ENCODE measurements around the gene APAF1.

APAF1 gene

DNA sequence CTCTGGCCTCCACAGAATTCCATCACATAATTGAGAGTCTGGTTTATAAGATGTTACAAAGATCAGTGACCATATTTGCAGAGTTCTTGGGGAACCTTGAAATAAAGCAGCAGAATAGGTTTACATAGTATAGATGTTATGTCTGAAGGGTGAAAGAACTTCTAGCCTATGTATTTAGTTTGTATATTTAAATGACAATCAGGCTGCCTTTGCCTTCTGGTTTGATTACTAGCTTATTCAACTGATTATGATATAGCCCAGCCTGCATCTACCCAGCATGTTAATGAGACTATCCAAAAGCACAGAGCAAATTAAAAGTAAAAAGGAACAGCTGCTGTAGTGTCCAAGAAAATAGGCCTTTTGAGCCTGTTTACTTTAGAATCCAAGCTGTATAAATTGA lies 85.3 kb downstream of the APAF1 start:
- H3K27ac ChIP-seq (ENCODE audit: low read depth, low read length) = no peak overlapping the region
- H3K4me1 ChIP-seq (ENCODE audit: control insufficient read depth, insufficient read depth, low read length) = no peaks in the 10 kb centered on the region
- H3K9me3 ChIP-seq (ENCODE audit: control insufficient read depth, insufficient read depth, low read length) = no peaks in the 10 kb centered on the region
- H3K9ac ChIP-seq (ENCODE audit: low read depth, low read length) = no peak overlapping the region
- H3K36me3 ChIP-seq (ENCODE audit: control insufficient read depth, insufficient read depth, low read length) = peaks cover 34% of the 10 kb centered on the region
- no peak overlapping the region for H3K4me3 ChIP-seq (ENCODE audit: low read depth, low read length)
- H3K27me3 ChIP-seq (ENCODE audit: control insufficient read depth, insufficient read depth, low read length) = no peaks in the 10 kb centered on the region

DNA sequence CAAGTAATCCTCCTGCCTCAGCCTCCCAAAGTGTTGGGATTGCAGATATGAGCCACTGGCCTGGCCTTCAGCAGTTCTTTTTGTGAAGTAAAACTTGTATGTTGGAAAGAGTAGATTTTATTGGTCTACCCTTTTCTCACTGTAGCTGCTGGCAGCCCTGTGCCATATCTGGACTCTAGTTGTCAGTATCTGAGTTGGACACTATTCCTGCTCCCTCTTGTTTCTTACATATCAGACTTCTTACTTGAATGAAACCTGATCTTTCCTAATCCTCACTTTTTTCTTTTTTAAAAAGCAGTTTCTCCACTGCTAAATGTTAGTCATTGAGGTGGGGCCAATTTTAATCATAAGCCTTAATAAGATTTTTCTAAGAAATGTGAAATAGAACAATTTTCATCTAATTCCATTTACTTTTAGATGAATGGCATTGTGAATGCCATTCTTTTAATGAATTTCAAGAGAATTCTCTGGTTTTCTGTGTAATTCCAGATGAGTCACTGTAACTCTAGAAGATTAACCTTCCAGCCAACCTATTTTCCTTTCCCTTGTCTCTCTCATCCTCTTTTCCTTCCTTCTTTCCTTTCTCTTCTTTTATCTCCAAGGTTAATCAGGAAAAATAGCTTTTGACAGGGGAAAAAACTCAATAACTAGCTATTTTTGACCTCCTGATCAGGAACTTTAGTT lies 88.7 kb downstream of the APAF1 start:
- Histone ChIP-seq H3K9me3 (ENCODE audit: control insufficient read depth, insufficient read depth, low read length) (no peaks in the 10 kb centered on the region), H3K4me3 (ENCODE audit: low read depth, low read length) (no peak overlapping the region), H3K4me1 (ENCODE audit: control insufficient read depth, insufficient read depth, low read length) (no peaks in the 10 kb centered on the region), H3K27ac (ENCODE audit: low read depth, low read length) (no peak overlapping the region), H3K36me3 (ENCODE audit: control insufficient read depth, insufficient read depth, low read length) (peaks cover 11% of the 10 kb centered on the region), H3K27me3 (ENCODE audit: control insufficient read depth, insufficient read depth, low read length) (no peaks in the 10 kb centered on the region), H3K9ac (ENCODE audit: low read depth, low read length) (no peak overlapping the region)

DNA sequence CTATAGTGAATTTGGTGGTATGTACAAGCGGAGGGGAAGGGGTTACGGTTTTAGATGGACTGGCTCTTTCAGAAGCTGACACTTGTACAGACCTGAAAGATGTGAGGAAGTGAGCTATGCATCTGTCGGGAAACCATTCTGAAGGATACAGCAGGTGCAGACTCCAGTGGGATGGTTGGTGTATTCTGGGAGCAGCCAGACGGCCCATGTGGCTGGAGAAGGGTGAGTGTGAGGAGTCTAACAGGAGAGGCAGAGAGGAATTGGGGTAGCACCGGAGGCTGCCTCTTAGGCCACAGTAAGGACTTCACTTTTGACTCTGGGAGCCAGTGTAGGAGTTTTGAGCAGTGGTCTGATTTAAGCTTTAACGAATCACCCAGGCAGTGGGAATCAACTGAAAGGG lies 90.7 kb downstream of the APAF1 start:
- no peaks in the 10 kb centered on the region for H3K27me3 ChIP-seq (ENCODE audit: control insufficient read depth, insufficient read depth, low read length)
- H3K36me3 ChIP-seq (ENCODE audit: control insufficient read depth, insufficient read depth, low read length) = 0 out of 2 replicates have a peak, but pooled peaks cover 3% of the 10 kb centered on the region
- H3K27ac ChIP-seq (ENCODE audit: low read depth, low read length) = no peak overlapping the region
- no peaks in the 10 kb centered on the region for H3K9me3 ChIP-seq (ENCODE audit: control insufficient read depth, insufficient read depth, low read length)
- no peak overlapping the region for H3K9ac ChIP-seq (ENCODE audit: low read depth, low read length)
- no peaks in the 10 kb centered on the region for H3K4me1 ChIP-seq (ENCODE audit: control insufficient read depth, insufficient read depth, low read length)
- no peak overlapping the region for H3K4me3 ChIP-seq (ENCODE audit: low read depth, low read length)

DNA sequence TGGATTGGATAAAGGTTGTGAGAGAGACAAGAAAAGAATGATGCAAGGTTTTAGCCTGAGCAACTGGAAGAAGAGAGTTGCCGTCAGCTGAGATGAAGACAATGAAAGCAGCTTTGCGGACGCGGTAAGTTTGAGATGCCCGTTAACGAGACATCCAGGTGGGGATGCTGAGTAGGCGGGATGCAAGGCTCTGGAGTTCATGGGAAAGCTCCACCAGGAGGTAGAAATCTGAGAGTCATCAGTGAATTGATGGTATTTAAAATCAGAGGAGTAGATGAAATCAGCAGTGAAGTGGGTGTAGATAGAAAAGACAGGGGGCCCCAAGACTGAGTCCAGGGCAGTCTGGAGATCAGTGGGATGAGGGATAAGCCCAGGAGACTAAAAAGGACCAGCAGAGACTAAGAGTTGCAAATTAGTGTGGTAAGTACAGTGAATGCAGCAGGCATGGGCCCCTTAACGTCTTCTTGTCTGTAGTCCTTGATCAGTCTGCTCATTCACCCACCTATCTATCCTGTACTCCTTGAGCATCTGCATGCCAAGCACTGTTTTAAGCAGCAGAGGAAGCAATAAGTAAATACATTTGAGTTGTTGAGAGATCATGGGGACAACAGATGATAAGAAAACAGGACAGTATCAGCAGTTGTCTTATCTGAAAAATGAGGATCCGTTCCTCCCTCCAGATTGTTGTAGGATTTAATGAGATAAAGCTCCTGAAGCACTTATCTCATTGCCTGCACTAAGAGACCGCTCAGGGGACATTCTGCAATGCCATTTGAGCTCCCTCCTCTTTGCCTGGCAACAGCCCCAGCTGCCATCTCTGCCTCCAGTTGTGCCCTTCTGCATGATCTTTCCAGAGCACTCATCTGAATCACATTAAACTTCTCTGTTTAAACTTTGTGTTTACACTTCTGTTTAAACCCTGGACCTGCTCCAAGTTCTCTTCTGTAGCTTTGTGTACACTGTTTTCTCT lies 91.5 kb downstream of the APAF1 start:
- H3K9ac ChIP-seq (ENCODE audit: low read depth, low read length) = no peak overlapping the region
- no peak overlapping the region for H3K4me3 ChIP-seq (ENCODE audit: low read depth, low read length)

DNA sequence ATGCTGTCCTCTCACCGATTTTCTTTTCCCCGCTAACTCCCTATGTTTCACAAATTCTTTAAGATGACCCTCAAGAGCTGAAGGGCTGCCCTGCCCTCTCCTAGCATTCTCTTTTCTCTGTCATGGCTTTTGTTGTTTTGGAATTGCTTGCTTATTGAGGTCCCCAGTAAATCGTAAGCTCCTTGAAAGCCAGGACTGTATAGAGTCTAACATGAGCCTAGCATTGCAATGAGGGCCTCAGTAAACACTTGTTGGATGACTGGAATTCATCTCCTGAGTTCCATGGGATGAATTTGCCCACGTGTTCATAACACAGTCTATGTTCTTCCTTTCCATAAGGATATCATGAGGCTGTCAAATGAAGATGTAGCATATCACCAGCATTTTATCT lies 92.2 kb downstream of the APAF1 start:
- Histone ChIP-seq H3K9me3 (ENCODE audit: control insufficient read depth, insufficient read depth, low read length) (no peaks in the 10 kb centered on the region), H3K27ac (ENCODE audit: low read depth, low read length) (no peak overlapping the region), H3K36me3 (ENCODE audit: control insufficient read depth, insufficient read depth, low read length) (0 out of 2 replicates have a peak, but pooled peaks cover 3% of the 10 kb centered on the region), H3K27me3 (ENCODE audit: control insufficient read depth, insufficient read depth, low read length) (no peaks in the 10 kb centered on the region), H3K9ac (ENCODE audit: low read depth, low read length) (no peak overlapping the region), H3K4me3 (ENCODE audit: low read depth, low read length) (no peak overlapping the region), H3K4me1 (ENCODE audit: control insufficient read depth, insufficient read depth, low read length) (peaks cover 11% of the 10 kb centered on the region)

More for the DNA sequence above, 91.5 kb downstream of the APAF1 start:
- Histone ChIP-seq H3K27me3 (ENCODE audit: control insufficient read depth, insufficient read depth, low read length) (no peaks in the 10 kb centered on the region), H3K36me3 (ENCODE audit: control insufficient read depth, insufficient read depth, low read length) (0 out of 2 replicates have a peak, but pooled peaks cover 3% of the 10 kb centered on the region), H3K9me3 (ENCODE audit: control insufficient read depth, insufficient read depth, low read length) (no peaks in the 10 kb centered on the region), H3K4me1 (ENCODE audit: control insufficient read depth, insufficient read depth, low read length) (peaks cover 5% of the 10 kb centered on the region; the same call in 1 of the 2 replicates), H3K27ac (ENCODE audit: low read depth, low read length) (no peak overlapping the region)

DNA sequence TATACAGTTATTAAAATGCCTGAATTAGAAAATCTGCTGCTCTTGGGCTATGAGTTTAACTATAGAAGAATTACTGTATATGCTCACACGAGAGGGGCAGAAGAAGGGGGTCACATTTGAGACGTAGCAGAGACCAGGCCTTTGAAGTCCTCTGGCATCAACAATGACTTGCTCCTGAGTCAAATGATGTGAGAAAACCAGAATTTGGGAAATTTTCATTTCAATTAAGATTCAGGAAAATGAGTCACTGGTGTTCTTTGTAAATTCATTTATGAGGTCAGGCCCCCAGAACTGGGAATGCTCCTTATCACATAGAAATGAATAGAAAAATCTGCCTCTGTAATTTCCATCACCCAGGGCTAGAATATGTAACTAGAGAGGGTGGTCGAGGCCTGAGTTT lies 92.9 kb downstream of the APAF1 start:
- Histone ChIP-seq H3K4me1 (ENCODE audit: control insufficient read depth, insufficient read depth, low read length) (peaks cover 14% of the 10 kb centered on the region), H3K9ac (ENCODE audit: low read depth, low read length) (no peak overlapping the region), H3K36me3 (ENCODE audit: control insufficient read depth, insufficient read depth, low read length) (no peaks in the 10 kb centered on the region), H3K4me3 (ENCODE audit: low read depth, low read length) (no peak overlapping the region), H3K9me3 (ENCODE audit: control insufficient read depth, insufficient read depth, low read length) (no peaks in the 10 kb centered on the region), H3K27ac (ENCODE audit: low read depth, low read length) (no peak overlapping the region), H3K27me3 (ENCODE audit: control insufficient read depth, insufficient read depth, low read length) (no peaks in the 10 kb centered on the region)

DNA sequence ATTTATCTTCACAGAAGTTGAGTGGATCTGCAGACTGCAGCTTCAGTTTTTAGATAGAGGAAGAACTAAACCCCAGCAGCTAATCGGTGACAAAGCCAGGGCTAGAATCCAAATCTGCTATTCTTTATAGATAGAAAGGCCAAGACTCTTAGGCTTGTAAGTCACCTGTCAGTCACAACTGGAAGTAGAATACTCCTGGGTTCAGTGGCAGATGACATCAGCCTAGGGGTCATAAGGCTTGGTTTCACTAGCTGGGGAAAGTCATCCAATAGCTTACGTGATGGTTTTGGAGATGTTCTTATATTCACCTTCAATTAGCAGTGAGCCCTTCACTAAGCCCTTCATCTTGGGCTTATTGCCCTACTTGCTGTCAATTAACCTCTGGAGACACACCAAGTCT lies 93.4 kb downstream of the APAF1 start:
- Histone ChIP-seq H3K27ac (ENCODE audit: low read depth, low read length) (no peak overlapping the region), H3K27me3 (ENCODE audit: control insufficient read depth, insufficient read depth, low read length) (no peaks in the 10 kb centered on the region), H3K4me1 (ENCODE audit: control insufficient read depth, insufficient read depth, low read length) (peaks cover 14% of the 10 kb centered on the region), H3K9ac (ENCODE audit: low read depth, low read length) (no peak overlapping the region), H3K36me3 (ENCODE audit: control insufficient read depth, insufficient read depth, low read length) (no peaks in the 10 kb centered on the region), H3K4me3 (ENCODE audit: low read depth, low read length) (no peak overlapping the region), H3K9me3 (ENCODE audit: control insufficient read depth, insufficient read depth, low read length) (no peaks in the 10 kb centered on the region)

DNA sequence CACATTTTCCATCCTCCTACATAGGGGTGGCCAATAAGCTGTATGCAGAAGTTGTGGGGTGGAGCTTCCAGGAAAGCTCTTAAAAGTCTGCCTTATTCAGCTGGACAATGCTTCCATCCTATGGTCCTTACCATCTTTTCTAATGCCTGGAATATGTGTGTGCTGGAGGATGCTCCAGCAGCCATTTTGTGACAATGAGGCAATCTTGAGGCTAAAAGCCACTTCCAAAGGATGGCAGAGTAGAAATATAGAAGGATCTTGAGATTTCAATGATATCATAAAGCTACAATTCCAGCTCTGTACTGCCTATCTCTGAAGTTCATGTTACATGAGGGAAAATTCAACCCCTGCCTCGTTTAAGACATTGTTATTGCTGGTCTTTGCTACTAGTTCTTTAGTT lies 95.7 kb downstream of the APAF1 start:
- no peak overlapping the region for H3K27ac ChIP-seq (ENCODE audit: low read depth, low read length)
- no peaks in the 10 kb centered on the region for H3K9me3 ChIP-seq (ENCODE audit: control insufficient read depth, insufficient read depth, low read length)
- peaks cover 14% of the 10 kb centered on the region for H3K4me1 ChIP-seq (ENCODE audit: control insufficient read depth, insufficient read depth, low read length)
- H3K27me3 ChIP-seq (ENCODE audit: control insufficient read depth, insufficient read depth, low read length) = peaks cover 12% of the 10 kb centered on the region
- H3K4me3 ChIP-seq (ENCODE audit: low read depth, low read length) = no peak overlapping the region
- H3K36me3 ChIP-seq (ENCODE audit: control insufficient read depth, insufficient read depth, low read length) = no peaks in the 10 kb centered on the region
- H3K9ac ChIP-seq (ENCODE audit: low read depth, low read length) = no peak overlapping the region

DNA sequence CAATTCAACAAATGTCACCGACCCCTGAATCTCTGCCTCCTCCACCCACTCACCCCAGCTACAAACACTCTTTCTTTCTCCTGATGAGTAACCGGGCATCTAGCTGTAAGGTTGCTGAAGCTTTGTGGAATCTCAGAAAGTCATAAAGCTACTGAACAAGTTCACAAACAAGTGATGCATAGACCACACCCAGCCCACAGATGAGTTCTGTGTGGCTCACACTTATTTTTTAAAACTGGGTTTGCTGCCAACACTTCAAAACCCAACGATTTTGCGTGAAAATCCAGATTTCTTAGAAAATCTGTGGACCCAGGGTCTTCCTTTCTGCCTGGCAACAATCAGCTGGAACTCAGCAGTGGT lies 96.1 kb downstream of the APAF1 start:
- Histone ChIP-seq H3K9ac (ENCODE audit: low read depth, low read length) (no peak overlapping the region), H3K4me1 (ENCODE audit: control insufficient read depth, insufficient read depth, low read length) (peaks cover 14% of the 10 kb centered on the region), H3K4me3 (ENCODE audit: low read depth, low read length) (no peak overlapping the region), H3K27me3 (ENCODE audit: control insufficient read depth, insufficient read depth, low read length) (peaks cover 16% of the 10 kb centered on the region), H3K27ac (ENCODE audit: low read depth, low read length) (no peak overlapping the region), H3K9me3 (ENCODE audit: control insufficient read depth, insufficient read depth, low read length) (no peaks in the 10 kb centered on the region), H3K36me3 (ENCODE audit: control insufficient read depth, insufficient read depth, low read length) (no peaks in the 10 kb centered on the region)

DNA sequence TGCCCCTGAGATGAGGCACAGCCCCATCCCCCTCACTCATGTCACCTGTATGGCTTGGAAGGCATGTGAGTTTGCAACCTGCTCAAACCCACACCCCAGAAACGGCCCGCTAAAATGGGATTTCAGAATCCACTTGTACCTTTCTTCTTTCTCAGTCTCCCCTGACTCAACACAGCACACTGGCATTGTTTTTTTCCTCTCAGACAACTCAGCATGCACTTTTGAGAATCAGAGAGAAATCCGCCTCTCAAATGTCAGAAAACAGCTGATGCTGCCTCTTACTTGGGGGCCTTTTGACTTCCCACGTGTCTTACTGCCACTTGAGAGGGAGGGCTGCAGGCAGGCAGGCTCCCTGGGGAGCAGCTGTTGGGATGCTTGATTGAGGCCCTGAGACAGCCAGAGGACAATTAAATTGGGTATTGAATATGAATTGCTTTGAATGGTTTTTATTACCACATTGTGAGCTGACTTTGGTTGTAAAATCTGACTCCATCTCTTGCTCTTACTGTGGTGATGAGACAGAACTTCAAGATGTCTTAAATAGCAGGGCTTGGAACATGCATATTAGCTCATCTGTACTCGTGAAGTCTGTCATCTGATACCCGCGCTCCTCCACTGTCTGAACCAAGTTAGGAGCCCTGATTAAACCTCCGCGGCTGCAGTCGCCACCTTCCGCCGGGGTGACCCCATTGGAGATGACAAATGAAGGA lies 96.6 kb downstream of the APAF1 start:
- Histone ChIP-seq H3K9ac (ENCODE audit: low read depth, low read length) (no peak overlapping the region), H3K36me3 (ENCODE audit: control insufficient read depth, insufficient read depth, low read length) (no peaks in the 10 kb centered on the region), H3K9me3 (ENCODE audit: control insufficient read depth, insufficient read depth, low read length) (no peaks in the 10 kb centered on the region), H3K4me1 (ENCODE audit: control insufficient read depth, insufficient read depth, low read length) (peaks cover 14% of the 10 kb centered on the region), H3K27me3 (ENCODE audit: control insufficient read depth, insufficient read depth, low read length) (peaks cover 22% of the 10 kb centered on the region), H3K27ac (ENCODE audit: low read depth, low read length) (no peak overlapping the region), H3K4me3 (ENCODE audit: low read depth, low read length) (no peak overlapping the region)

All from HUES48 (cell line).